ENCODE data around the gene MUCL1.
"Not testable (repeated sequence)": the region's sequence is repeated elsewhere in the genome, so short reads cannot be mapped to it uniquely, and the experiment has no call there.

MUCL1 gene, protein sequence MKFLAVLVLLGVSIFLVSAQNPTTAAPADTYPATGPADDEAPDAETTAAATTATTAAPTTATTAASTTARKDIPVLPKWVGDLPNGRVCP

DNA sequence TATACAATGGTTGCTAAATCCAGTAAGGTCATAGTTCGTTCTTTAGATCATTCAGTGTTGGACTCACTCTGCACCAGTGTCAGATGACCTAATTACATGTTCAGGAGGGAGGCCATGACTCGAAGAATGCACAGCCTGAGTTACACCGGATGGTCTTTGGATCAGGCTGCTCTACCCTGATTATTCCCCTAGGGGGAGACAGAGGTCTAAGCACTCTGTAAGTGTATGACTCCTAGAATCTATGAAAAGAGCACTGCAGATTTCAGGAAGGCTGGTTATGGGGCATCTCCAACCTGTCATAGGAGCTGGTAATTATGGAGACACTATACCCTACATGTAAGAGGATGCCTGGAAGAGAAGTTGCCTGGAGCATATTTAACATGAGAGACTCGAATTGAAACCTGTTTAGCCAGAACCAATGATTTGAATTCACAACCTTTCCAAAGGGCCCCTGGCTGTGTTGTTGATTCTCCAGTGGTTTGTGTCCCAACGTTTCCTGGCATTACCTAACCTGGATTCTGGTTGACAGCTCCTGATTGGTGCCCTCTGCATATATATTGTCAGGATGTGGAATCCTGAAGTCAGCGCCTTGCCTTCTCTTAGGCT is at the start of gene MUCL1:
TSS of gene MUCL1 (plus strand) at position 584 of the 606 bp plus-strand sequence. CDS start 67 bp downstream, outside the sequence.
- peak; percentile 88 for DNase-seq

GRCh38 chr12:54821676-54822075 is 32.6 kb upstream of the MUCL1 start:
- no peak for DNase-seq

- no peak for DNase-seq
Observed at GRCh38 chr12:54824402-54824801, 29.9 kb upstream of the MUCL1 start.

- DNase-seq = no peak
Observed at GRCh38 chr12:54829511-54829910, 24.8 kb upstream of the MUCL1 start.

DNA sequence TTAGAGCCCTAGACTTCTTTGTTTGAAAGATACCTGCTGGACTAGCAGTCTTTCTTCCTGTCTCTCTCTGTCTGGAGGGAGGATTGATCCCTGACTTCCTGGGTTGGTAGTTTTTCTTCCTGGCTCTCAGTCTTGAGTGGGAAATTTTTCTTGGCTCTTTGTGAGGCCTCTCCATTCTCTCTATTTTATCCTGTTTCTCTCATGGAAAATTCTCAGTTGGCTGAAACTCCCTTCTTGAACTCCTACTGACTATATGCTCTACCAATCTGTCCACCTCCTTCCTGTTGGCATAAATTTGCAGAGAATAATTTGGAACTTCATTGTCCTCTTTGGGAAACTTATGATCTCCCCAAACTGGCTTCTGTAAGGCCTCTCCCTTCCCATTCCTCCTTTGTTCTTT is 24.1 kb upstream of the MUCL1 start:
- no peak for DNase-seq

- DNase-seq = no peak
Observed at GRCh38 chr12:54831631-54832030, 22.7 kb upstream of the MUCL1 start.

DNA sequence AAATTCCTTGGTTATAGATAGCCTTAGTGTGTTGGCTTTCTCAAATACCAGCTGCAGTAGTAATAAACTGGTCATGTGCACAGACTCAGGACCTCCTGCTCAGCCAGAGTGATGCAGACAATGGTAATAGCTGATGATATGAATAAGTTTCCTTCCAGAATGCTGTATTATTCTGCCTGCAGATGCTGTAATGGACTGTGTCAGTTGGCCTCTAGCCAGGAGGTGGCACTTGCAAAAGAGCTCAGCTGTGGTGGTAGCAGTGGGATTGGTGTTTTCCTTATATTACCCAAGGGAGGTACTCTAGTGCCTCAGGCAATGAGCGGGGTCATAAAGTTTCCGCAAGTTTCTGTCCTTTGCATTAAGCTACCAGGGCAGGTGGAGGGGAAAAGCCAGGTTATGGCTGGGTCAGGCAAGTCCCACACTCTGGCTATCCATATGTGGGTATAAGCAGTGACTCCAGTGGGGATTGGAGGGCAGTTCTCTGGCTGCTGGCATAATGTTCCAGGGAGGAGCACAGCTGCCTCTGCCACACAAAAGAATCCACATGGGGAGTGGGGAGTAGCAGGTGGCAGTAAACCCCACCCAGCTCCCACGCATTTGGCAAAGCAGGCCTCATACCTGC is 14.0 kb upstream of the MUCL1 start:
- no peak for DNase-seq

DNA sequence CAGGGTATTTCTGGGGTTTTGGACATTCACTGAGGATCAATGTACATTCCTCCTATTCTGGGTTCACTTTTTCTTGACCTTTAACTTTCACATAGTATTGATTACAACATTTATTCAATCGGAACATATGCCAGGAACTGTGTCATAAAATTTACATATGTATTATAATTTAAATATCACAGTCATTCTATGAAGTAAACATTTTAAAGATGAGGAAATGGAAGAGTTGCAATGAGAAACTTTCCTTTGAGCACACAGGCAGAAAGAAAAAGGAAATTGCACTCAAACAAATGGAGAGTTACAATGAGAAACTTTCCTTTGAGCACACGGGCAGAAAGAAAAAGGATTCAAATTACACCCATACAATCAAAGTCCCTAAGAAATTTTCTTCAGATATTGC is 3.1 kb downstream of the MUCL1 start:
- DNase-seq = no peak

DNA sequence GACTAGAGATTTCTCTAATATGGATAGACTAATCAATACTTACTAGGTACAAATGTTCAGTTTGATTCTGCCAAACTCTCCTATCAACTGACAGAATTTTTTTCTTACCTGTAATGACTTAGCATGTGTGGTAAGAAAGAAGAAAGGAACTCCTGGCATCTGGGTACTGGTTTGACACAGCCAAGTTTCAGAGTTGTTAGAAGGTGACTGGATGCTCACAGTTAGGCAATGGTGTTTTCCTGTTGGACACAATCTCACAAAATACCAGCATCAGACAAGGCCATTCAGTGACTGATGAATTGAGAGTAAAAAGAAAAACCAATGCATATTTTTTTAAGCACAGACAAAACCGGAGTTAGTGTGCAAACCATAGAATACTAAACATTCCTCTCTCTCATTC is 4.2 kb downstream of the MUCL1 start:
- peak; percentile 70 for DNase-seq

DNA sequence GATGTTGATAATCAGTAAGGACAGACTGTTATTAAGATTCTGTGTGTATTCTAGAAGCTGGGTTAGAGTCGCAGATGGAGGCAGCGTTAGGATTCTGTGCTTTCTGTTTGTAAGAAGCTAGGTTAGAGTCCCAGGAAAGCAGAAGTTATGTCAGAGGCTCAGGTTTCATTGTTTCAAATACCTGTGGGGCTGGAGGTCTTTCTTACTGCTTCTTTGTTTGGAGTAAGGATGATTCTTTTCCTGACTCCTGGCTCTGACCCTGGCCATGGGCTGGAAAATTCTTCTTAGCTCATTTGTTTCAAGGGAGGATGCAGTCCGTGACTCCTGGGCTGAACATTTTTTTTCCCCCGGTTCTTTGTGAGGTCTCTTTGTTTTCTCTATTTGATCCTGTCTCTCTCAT is 5.2 kb downstream of the MUCL1 start:
- DNase-seq = no peak

GRCh38 chr12:54861927-54862326 is 7.6 kb downstream of the MUCL1 start:
- DNase-seq = no peak

DNA sequence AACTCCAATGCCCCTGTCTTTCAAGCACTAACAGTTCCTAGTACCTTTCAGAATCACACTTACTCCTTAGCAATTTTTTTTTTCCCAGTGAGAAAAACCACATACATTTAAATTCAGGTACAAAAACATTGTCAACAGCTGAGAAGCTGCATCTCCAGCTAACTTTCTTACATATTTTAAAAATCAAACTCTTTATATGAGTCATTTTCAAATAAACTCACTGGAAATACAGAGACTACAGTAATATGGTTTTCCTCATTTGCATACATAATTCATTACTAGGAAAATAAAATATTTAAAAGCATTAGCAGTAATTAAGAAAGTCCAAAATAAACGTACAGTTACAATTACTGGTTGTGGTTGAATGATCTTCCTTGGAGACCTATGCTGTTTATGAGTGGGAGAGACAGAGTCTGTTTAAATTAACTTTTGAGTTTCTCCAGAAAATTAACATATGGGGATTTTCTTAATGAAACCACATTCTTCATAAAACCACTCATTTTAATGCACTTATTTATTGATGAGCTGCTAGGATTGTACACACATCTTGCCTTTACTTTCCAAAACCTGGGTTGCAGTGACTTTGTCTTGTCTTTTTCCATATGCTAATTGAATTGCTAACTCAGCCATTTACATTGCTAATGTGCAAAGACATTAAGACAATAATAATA is 9.8 kb downstream of the MUCL1 start:
- no peak for DNase-seq

DNA sequence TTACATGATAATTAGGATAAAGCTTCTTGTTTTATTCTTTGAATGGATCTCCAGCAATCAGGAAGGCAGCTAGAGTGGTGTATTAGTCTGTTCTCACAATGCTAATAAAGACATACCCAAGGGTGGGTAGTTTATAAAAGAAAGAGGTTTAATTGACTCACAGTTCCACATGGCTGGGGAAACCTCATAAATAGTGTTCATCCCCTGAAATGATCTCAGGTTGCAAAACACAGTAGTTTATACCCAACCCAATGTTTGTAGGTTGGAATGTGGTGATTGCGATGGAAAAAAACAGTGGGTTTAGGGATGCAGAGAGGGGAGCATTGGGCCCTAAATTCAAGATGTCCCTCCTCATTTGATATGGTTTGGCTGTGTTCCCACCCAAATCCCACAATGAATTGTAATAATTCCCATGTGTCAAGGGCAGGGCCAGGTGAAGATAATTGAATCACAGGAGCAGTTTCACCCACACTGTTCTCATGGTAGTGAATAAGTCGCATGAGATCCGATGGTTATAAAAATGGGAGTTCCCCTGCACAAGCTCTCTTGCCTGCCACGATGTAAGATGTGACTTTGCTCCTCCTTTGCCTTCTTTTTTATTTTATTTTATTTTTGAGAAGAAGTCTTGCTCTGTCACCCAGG is 11.5 kb downstream of the MUCL1 start:
- no peak for DNase-seq

DNA sequence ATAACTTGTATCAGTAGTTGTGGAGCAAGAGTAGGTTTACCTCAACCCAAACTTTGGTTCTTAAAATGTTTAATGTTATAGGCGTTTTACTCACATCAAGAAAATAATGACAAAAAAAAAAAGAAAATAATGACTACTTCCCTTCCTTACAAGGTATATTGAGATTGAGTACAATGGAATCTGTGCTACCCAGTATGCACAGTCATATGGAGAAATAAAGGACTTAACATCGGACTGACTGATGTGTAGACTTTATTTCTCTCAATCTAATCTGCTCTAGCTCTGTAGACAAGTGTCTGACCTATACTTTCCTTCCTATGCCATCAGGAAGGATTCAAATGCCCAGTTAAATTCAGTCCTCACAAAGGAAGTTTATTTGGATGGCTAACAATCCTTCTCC is 14.4 kb downstream of the MUCL1 start:
- no peak for DNase-seq

- no peak for DNase-seq
Observed at GRCh38 chr12:54870048-54870447, 15.7 kb downstream of the MUCL1 start.

- DNase-seq = no peak
Observed at GRCh38 chr12:54870617-54871016, 16.3 kb downstream of the MUCL1 start.

- peak; percentile 47 for DNase-seq
Observed at GRCh38 chr12:54879150-54879549, 24.8 kb downstream of the MUCL1 start.

DNA sequence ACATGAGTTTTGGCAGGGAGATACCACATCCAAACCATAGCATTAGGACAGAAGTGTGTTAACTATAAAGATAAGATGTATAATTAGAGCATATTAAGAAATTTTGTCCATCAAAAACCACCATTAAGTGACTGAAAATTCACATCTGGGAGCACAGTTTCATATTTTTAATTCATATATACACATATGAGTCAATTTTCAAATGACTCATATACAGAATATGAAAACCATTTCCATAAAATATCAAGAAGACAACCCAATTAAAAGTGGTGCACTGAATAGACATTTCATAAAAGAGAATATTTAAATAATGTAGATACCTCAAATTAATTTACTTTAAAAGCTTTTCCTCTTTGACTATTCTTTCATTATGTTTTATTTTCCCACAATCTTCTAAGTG is 25.3 kb downstream of the MUCL1 start:
- DNase-seq = peak; percentile 14

GRCh38 chr12:54882079-54882478 is 27.8 kb downstream of the MUCL1 start:
- no peak for DNase-seq

GRCh38 chr12:54882597-54882996 is 28.3 kb downstream of the MUCL1 start:
- not testable (repeated sequence) for DNase-seq

DNA sequence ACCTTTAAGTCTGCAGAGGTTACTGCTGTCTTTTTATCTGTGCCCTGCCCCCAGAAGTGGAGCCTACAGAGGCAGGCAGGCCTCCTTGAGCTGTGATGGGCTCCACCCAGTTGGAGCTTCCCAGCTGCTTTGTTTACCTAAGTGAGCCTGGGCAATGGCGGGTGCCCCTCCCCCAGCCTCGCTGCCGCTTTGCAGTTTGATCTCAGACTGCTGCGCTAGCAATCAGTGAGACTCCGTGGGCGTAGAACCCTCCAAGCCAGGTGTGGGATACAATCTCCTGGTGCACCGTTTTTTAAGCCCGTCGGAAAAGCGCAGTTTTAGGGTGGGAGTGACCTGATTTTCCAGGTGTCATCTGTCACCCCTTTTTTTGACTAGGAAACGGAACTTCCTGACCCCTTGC is 34.1 kb downstream of the MUCL1 start:
- not testable (repeated sequence) for DNase-seq

- no peak for DNase-seq
Observed at GRCh38 chr12:54890339-54890738, 36.0 kb downstream of the MUCL1 start.

DNA sequence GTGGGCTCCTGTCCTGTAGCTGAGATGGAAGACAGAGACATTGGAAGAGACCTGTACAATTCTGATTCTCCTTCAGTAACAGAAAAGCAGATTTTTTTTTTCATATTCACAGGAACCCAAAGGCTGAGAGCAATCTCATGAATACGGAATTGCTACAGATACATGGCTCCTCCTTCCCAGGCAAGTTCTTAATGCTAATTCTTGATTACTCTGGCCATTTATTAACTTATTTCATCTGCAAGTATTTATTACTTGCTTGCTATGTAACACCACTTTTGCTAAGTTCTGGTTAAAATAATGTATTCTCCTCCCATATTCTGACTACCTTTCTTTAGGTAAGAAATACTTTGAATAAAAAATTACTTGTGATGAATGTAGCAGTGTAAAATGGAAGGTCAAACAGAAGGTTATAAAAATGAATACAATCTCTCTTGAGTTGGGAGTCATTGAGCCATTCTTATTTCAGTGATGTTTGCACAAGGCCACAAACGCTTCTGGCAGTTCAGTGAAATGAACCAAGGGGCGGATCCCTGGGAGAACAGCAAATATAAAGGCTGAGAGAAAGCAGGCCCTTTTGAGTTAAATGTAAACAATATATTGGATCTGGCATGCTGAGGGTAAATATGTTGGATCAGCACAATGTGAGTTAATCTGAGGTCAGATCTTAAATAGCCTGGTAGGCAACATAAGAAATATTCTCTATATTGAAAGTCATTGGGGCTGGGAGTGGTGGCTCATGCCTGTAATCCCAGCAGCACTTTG is 37.6 kb downstream of the MUCL1 start:
- no peak for DNase-seq

All from activated CD4-positive, alpha-beta T cell treated with anti-CD3 and anti-CD28 coated beads, Interleukin-10, Interleukin-2, amounts not matched to agents 100 ng/mL and 50 ng/mL, durations not matched to agents 16 hours and 8 hours (primary cell).